ENCODE results near the gene GHR. TPM values are rescaled to one million over a fixed set of nuclear protein-coding genes. Genes with fewer than 3 reads are reported as not detected.

The GHR gene
- total RNA-seq, 2 donors from 2014 or later, result 6.4 to 12.8 TPM

DNA sequence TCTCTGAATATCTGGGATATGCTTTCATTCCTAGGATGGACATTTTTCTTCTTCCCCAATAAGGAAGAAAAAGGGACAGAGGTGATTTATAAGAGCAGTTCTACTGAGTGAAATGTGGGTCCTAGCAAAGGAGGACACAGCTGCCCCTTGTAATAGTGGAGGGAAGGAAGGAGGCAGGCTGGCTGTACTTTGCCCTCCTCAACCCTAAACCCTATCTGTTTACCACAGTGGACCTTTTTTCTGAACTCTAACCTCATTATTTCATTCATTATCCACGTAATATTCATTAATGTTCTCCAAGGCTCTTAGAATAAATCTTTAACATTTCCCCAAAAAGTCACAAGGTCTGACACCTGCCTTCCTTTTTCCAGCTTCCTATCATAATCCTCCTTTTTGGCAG is 37.8 kb downstream of the GHR start:
- DNase-seq (ENCODE audit: low spot score), result no peak
- H3K4me3 ChIP-seq, result no peak overlapping the region
- no peaks in the 10 kb centered on the region for H3K9me3 ChIP-seq
- no peaks in the 10 kb centered on the region for H3K27me3 ChIP-seq (replicated peaks; ENCODE audit: insufficient read depth)
- TF ChIP-seq, protein P1, sequence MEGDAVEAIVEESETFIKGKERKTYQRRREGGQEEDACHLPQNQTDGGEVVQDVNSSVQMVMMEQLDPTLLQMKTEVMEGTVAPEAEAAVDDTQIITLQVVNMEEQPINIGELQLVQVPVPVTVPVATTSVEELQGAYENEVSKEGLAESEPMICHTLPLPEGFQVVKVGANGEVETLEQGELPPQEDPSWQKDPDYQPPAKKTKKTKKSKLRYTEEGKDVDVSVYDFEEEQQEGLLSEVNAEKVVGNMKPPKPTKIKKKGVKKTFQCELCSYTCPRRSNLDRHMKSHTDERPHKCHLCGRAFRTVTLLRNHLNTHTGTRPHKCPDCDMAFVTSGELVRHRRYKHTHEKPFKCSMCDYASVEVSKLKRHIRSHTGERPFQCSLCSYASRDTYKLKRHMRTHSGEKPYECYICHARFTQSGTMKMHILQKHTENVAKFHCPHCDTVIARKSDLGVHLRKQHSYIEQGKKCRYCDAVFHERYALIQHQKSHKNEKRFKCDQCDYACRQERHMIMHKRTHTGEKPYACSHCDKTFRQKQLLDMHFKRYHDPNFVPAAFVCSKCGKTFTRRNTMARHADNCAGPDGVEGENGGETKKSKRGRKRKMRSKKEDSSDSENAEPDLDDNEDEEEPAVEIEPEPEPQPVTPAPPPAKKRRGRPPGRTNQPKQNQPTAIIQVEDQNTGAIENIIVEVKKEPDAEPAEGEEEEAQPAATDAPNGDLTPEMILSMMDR (IDR thresholded peaks at IDR 0.05), result no peak
- no peaks in the 10 kb centered on the region for H3K36me3 ChIP-seq
- no peak overlapping the region for H3K27ac ChIP-seq
- ATAC-seq (ENCODE audit: insufficient number of reproducible peaks, low FRiP score, low read depth), result no peak
- peaks cover 0 to 8% of the 10 kb centered on the region in 2 donors for H3K4me1 ChIP-seq (ENCODE audit: control insufficient read depth in 1 of 2, low read depth in 2 of 2)

DNA sequence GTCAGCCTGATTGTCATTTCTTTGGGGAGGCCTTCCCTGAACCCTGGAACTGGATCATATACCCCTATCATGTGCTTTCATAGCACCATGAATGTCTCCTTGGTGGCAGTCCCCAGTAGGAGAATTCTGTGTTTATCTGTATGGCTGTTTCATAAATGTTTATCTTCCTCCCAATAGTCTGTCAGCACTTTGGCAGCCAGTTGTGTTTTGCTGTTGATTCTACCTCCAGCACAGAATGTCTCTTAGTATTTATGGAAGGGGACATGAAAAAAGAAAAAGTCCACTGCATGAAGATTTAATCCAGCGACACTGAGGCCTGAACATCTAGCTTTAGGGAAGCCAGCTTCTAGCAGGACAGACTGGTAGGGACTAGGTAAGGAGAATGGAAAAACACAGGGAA is 38.3 kb downstream of the GHR start:
- H3K27me3 ChIP-seq (replicated peaks; ENCODE audit: insufficient read depth), result no peaks in the 10 kb centered on the region
- no peak for ATAC-seq (ENCODE audit: insufficient number of reproducible peaks, low FRiP score, low read depth)
- TF ChIP-seq, protein P1 (IDR thresholded peaks at IDR 0.05), result no peak

DNA sequence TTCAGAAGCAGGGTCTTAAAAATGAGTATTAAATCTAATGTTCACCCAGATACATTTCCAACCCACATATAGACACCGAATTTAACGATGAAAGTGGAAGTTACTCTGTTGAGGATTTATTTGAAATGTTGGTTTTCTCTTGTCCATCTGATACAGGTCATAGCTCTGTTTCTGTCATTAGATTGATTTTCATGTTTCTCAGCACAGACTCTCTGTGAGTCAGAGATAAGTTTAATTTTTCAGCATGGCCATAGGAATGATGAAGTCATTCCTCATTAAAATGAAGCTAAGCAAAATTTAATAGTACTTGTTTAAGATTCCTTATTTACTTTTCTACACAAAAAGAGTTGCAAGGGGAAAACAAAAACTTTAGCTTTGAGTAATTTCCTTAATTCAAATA is 38.8 kb downstream of the GHR start:
- DNase-seq (ENCODE audit: low spot score), result no peak
- TF ChIP-seq, protein P1 (IDR thresholded peaks at IDR 0.05), result no peak
- Histone ChIP-seq H3K4me1 (ENCODE audit: control insufficient read depth in 1 of 2, low read depth in 2 of 2) (peaks cover 0 to 8% of the 10 kb centered on the region in 2 donors), H3K27me3 (replicated peaks; ENCODE audit: insufficient read depth) (no peaks in the 10 kb centered on the region), H3K36me3 (no peaks in the 10 kb centered on the region), H3K4me3 (no peak overlapping the region), H3K27ac (no peak overlapping the region), H3K9me3 (no peaks in the 10 kb centered on the region)
- ATAC-seq (ENCODE audit: insufficient number of reproducible peaks, low FRiP score, low read depth), result no peak

More for the DNA sequence above, 38.3 kb downstream of the GHR start:
- peaks cover 0 to 8% of the 10 kb centered on the region in 2 donors for H3K4me1 ChIP-seq (ENCODE audit: control insufficient read depth in 1 of 2, low read depth in 2 of 2)
- H3K36me3 ChIP-seq, result no peaks in the 10 kb centered on the region
- no peak overlapping the region for H3K4me3 ChIP-seq
- H3K9me3 ChIP-seq, result no peaks in the 10 kb centered on the region
- no peak for DNase-seq (ENCODE audit: low spot score)
- no peak overlapping the region for H3K27ac ChIP-seq

DNA sequence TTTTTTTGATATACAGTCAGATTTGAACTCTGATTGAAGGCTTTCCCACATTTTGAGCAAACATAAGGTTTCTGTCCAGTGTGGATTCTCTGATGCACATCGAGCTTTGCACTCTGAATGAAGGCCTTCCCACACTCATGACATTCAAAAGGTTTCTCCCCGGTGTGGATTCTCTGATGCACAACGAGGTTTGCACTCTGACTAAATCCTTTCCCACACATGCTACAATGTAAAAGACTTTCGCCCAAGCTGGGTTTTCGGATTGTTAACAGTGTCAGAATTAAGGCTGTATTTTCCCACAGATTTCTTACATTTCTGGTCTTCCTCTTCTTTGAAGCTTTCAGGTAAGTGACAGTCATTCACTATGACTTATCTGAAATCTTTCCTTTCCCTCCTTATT is 44.3 kb downstream of the GHR start:
- no peak for ATAC-seq (ENCODE audit: insufficient number of reproducible peaks, low FRiP score, low read depth)
- TF ChIP-seq, protein P1 (IDR thresholded peaks at IDR 0.05), result no peak
- H3K4me3 ChIP-seq, result no peak overlapping the region

DNA sequence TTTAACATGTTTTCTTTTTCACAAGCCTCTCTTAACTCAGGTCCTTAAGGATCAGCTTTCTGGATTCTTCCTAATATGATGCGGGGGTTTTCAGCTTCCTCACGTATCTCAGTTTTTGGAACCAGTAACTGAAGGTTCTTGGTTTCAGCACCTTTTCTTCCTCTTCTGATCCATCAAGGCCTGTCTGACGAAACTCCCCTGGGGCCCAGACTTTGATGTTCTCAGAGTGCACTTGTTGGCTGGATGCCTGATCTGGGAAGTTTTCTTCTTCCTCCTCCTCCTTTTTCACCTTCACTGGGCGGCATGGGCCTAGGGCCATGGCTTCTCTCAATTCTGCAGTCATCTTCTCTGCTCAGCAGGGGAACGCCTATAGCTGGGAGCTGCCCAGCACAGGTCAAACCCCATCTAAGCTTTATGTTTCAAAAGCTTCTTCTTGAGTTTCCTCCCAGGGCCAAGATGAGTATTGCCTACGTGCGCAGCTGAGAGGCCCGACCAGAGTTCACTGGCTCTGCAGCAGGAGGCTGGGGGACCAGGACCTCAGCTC is 44.8 kb downstream of the GHR start:
- Histone ChIP-seq H3K27me3 (replicated peaks; ENCODE audit: insufficient read depth) (no peaks in the 10 kb centered on the region), H3K36me3 (no peaks in the 10 kb centered on the region), H3K4me3 (no peak overlapping the region), H3K4me1 (ENCODE audit: control insufficient read depth in 1 of 2, low read depth in 2 of 2) (peaks cover 0 to 25% of the 10 kb centered on the region in 2 donors), H3K9me3 (no peaks in the 10 kb centered on the region), H3K27ac (no peak overlapping the region)
- no peak for DNase-seq (ENCODE audit: low spot score)
- TF ChIP-seq, protein P1 (IDR thresholded peaks at IDR 0.05), result no peak
- ATAC-seq (ENCODE audit: insufficient number of reproducible peaks, low FRiP score, low read depth), result no peak

More for the DNA sequence above, 44.3 kb downstream of the GHR start:
- no peak for DNase-seq (ENCODE audit: low spot score)
- Histone ChIP-seq H3K36me3 (no peaks in the 10 kb centered on the region), H3K27me3 (replicated peaks; ENCODE audit: insufficient read depth) (no peaks in the 10 kb centered on the region), H3K4me1 (ENCODE audit: control insufficient read depth in 1 of 2, low read depth in 2 of 2) (peaks cover 0 to 20% of the 10 kb centered on the region in 2 donors), H3K27ac (no peak overlapping the region), H3K9me3 (no peaks in the 10 kb centered on the region)
